GM18873 (cell line): ENCODE data around the gene COX6B1.
"Not testable (repeated sequence)": the region's sequence is repeated elsewhere in the genome, so short reads cannot be mapped to it uniquely, and the experiment has no call there.

ENCODE experiments used
- ATAC-seq: cut with Tn5 transposase; IDR thresholded peaks from one replicate; pipeline ENCODE4 v1.9.1; 2021; ENCODE audit warnings: mild to moderate bottlenecking, moderate library complexity, moderate number of reproducible peaks; ENCODE audit not compliant: unreplicated experiment, low FRiP score

Gene COX6B1

DNA sequence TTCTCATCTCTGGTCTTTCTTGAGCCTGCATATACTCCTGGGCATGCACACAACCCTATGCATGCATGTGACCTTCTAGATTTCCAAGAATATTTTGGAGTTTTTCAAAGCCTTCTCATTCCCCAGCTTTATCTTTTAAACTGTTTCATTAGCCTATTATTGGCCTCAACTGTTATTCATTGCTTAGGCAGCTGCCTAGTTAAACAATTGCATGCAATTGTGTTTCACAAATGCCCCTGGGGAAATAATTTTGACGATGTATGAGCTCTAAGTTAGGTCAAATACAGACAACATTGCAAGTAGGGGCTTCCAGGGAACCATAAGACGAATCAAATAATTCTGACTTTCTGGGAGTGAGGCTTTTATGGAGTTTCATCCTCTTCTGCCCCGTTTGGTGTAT lies 15.9 kb downstream of the COX6B1 start:
- ATAC-seq, result no peak

DNA sequence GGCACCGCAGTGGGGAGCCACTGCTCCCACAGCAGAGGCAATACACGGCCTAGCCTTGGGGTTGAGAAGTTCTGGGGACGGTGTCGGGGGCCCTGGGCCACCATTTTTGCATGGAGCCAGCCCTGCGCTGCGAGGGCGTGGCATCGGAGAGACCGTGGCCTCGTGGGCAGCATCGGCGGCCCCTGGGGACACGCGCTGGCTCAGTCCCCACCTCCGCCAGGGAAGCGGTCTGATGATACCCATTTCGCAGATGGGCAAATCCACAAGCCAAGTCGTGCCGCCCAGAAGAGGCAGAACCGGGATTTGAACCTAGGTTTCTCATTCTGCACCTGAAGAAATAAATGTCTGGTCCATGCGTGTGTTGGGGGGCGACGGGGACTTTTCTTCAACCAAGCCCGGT lies 17.0 kb downstream of the COX6B1 start:
- ATAC-seq, result no peak

DNA sequence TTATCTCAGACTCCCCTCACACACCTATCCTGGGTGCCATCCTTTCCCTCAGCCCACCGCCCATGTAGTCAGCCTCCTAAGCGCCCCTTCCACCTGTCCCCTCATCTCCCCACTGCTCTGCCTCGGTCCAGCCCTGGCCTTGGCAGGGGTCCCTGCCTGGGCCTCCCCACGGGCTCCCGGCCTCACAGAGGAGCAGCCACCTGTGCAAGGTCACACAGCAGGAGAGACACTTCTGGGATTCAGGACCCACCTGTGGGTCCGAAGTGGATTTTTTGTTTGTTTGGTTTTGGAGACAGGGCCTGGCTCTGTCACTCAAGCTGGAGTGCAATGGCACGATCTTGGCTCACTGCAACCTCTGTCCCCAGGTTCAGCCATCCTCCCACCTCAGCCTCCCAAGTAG lies 17.5 kb downstream of the COX6B1 start:
- no peak for ATAC-seq

DNA sequence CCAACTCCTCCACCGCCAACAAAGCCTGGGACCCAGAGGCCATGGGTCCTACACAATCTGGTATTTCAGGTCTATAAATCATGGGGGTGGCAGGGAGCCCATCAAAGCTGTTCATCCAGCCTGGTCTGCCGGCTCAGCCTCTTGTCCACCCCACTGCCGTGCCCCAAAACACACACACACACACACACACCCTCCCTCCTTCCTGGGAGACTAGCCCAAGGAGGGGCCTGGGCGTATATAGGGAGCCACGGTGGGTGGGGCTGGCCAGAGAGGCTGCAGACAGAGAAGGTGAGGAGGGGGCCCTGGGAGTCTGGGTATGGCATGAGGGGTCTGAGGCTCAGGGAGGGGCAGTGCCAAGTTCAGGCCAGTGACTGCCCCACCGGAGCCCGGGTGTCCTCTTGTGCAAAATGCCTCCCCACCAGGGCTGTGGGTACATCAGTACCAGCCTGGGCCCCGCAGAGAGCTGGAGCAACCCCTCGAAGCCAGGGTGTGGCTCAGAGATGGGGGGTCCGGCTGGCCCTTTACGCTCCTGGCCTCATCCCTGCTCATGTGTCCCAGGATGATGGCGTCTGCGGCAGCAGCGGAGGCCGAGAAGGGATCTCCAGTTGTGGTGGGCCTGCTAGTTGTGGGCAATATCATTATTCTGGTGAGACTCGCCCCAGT lies 18.3 kb downstream of the COX6B1 start, which contains the start of gene UPK1A:
Gene UPK1A (plus strand): TSS at position 267 of the 663 bp plus-strand sequence. CDS start 296 bp downstream, at position 563.
- no peak for ATAC-seq

DNA sequence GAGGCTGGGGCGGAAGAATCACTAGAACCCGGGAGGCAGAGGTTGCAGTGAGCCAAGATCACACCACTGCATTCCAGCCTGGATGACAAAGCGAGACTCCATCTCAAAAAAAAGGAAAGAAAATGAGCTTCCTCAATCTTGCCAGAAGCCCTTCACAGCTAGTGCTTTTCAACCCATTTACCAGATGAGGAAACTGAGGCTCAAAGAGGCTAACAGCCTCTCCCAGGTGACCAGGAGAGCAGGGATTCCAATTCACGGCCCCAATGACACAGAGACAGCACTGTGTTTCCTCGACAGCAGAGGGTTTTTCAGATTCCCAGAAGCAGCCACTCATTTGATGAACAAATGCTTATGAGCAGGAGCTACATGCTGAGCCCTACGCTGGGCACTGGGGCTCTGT lies 21.4 kb downstream of the COX6B1 start:
- ATAC-seq, result no peak

DNA sequence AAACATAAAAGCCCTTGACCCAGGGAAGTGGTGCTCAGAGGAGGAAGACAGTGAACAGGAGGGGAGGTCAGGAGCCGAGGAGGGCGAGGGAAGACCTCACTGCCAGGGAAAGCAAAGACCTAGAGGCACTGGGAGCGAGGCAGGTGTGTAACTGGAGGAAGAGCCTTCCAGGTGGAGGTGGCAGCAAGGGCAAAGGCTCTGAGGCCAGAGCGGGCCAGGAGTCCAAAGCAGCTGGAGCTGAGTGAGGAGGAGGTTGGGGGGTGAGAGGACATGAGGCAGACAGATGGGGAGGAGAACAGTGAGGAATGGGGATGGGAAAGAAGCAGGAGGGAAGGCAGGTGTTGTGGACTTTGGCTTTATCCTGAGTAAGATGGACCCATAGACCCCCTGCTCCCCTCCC lies 21.9 kb downstream of the COX6B1 start:
- ATAC-seq, result no peak

DNA sequence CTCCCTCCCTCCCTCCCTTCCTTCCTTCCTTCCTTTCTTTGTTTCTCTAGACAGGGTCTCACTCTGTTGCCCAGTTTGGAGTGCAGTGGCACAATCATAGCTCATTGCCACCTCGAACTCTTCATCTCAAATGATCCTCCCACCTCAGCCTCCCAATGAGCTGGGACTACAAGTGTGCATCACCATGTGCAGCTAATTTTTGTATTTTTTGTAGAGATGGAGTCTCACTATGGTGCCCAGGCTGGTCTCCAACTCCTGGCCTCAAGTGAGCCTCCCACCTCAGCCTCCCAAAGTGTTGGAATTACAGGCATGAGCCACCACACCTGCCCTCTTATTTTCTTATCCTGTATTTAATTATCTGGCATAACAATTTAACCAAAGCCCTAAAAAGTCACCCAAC lies 22.6 kb downstream of the COX6B1 start:
- ATAC-seq, result no peak

DNA sequence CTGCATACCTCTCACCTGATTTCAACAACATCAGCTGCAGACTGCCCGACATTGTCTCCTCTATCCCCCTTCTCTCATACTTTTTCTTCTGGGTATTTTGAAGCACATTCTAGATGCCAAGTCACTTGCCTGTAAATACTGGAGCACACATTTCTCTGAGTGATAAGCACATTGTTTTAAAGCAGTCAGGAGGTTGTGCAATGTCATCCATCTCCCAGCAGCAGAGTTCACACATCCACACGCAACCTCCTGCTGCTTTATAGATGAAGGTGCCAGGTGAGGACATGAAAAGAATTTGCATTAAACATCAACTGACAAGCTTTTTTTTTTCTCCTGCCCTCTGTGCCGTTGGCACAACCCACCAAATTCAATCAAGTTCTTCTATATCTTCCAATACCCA lies 23.7 kb downstream of the COX6B1 start:
- no peak for ATAC-seq

DNA sequence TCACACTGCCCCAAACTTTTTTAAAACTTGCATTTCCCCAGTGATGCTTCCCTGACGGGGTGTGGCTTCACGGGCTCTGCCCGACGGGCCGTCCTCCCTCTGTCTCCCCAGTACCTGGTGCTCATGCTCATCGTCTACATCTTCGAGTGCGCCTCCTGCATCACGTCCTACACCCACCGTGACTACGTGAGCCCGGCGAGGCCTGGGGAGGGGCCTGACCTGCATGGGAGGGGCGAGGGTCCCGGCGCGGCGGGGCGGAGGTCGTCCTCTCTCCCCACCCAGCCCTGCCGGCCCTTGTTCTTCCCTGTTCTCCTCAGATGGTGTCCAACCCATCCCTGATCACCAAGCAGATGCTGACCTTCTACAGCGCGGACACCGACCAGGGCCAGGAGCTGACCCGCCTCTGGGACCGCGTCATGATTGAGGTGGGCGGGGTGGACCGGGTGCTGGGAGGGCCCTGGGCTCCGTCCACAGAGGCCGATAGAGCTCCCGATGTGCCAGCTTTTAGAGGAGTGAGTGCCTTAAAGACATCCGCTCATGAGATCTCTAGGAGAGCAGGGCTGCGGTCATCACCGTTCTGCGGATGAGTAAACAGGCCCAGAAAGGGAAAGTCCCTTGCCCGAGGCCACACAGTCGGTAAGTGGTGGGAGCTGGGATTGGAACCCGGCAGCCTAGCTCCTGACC lies 25.1 kb downstream of the COX6B1 start:
- ATAC-seq, result no peak

DNA sequence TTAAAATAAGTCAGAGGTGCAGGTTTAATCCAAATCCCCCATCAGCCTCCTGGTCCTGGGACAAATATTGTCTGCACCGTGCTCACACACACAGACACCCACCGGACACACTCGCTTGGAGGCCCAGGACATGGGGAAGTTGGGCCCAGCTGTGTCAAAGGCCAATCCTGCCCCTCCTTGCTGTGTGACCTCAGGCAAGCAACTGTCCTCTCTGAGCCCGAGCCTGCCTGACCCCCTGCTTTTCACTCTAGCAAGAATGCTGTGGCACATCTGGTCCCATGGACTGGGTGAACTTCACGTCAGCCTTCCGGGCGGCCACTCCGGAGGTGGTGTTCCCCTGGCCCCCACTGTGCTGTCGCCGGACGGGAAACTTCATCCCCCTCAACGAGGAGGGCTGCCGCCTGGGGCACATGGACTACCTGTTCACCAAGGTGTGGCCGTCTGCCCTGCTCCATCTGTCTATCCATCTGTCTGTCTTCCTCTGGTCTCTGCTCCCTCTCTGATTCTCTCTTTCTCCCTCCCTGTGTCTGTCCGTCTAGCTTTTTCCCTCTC lies 27.5 kb downstream of the COX6B1 start:
- ATAC-seq, result no peak

DNA sequence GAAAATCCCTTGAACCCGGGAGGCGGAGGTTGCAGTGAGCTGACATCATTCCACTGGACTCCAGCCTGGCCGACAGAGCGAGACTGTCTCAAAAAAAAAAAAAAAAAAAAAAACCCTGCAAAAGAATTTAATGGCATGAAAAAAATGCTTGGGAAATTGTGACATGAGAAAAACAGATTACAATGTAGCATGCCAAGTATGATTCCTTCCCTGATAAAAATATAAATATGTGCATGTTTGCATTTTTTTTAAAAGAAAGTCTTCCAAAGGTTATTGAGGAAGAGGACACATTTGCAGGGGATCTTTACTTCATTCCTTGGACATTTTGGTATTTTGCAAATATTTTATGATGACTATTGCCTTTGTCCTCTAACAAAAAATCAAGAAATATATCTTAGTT lies 41.7 kb downstream of the COX6B1 start:
- no peak for ATAC-seq

DNA sequence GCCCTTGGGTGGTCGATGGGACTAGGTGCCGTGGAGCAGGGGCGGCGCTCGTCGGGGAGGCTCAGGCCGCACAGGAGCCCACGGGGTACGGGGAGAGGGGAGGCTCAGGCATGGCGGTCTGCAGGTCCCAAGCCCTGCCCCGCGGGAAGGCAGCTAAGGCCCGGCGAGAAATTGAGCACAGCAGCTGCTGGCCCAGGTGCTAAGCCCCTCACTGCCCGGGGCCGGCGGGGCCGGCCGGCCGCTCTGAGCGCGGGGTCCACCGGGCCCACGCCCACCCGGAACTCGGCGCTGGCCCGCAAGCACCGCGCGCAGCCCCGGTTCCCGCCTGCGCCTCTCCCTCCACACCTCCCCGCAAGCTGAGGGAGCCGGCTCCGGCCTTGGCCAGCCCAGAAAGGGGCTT lies 43.0 kb downstream of the COX6B1 start:
- not testable (repeated sequence) for ATAC-seq

DNA sequence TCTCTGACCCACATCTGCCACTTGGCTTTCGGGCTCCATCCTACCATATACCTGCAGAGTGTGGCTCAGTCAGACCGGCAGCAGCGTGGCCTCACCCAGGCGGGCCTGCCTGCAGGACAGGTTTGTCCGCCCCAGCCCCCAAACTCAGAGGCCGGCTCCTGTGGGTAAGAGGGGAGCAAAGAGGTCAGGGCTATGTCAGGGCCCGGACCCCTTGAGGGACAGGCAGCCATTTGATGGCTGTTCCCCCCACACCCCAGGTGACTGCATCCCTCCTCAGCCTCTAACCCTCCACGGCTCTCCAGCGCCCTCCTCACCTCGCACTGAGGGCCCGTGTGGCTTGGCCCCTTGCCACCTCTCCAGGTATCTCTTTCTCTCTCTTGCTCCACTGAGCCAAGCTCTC lies 43.9 kb downstream of the COX6B1 start:
- ATAC-seq, result no peak

DNA sequence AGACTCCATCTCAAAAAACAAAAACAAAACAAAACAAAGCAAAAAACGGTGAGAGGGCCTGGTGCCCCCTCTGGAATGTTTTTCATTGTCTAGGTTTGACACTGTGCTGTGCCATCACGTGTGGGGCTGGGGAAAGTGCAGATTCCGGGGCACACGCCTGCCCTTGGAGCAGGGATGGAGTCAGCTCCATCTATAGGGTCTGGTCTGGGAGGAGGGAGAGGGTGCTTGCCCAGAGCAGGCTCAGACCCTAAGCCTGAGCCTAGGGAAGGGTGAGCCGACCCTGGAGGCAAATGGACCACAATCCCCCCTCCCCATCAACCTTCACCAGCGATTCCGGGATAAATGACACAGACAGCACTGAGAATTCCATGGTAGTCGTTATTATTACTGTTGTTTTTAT lies 45.3 kb downstream of the COX6B1 start:
- no peak for ATAC-seq

DNA sequence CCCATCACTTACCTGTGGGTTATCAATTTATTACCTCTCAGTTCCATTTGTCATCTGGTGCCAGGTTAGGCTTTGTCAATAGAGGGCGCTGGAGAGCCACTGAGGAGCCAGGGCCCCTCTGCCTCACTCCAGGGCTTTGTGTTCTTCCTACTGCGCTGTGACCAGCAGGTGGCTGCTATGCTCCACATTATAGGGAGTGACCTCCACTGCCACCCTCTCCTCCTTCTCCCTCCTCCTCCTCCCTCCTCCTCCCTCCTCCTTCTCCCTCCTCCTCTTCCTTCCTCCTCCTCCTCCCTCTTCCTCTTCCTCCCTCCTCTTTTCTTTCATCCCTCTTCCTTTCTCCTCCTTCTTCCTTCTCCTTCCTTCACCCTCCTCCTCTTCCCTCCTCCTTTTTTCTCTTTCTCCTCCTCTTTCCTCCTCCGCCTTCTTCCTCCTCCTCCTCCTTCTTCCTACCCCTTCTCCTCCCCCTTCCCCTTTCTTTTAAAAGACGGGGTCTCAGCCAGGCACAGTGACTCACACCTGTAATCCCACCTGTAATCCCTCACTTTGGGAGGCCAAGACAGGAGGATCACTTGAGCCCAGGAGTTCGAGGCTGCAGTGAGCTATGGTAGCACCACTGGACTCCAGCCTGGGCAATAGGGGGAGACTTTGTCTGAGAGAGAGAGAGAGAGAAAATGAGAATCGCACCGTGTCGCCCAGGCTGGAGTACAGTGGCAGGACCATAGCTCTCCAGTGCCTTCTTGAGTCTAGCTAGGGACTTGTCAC lies 45.9 kb downstream of the COX6B1 start:
- ATAC-seq, result no peak

DNA sequence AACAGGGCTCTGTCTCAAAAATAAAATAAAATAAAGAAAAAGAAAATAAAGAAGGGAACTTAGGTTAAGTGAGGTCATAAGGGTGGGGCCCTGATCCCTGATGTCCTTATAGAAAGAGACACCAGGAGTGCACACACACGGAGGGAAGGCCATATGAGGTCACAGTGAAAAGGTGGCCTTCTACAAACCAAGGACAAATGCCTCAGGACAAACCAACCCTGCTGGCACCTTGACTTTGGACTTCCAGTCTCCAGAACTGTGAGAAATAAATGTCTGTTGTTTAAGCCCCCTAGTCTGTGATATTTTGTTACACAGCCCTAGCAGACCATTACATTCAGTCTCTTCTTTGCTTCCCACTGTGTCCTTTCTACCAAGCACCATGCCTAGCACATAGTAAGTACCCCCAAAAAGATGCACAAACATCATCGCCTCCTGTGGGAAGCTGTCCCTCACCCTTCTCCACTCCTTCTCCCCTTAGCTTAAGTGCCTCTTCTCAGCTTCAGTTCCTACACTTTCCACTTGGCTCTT lies 47.8 kb downstream of the COX6B1 start:
- ATAC-seq, result no peak

DNA sequence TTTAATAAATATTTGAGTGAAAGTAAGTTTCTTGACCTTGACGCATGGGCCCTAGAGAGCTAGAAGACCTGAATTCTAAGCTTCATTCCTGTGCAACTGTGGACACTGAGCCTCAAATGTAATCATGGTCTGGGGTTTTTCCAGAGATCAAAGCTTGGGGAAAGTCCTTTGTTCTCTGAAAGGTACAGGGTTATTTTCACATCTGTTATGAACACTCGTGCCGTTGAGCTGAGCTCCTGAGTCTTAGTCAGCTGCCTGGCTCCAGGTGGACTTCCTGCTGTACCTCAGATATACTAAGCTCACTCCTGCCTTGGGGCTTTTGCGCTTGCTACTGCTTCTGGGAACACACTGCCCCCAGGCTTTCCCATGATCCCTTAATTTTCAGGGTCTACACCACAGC lies 48.7 kb downstream of the COX6B1 start:
- no peak for ATAC-seq

DNA sequence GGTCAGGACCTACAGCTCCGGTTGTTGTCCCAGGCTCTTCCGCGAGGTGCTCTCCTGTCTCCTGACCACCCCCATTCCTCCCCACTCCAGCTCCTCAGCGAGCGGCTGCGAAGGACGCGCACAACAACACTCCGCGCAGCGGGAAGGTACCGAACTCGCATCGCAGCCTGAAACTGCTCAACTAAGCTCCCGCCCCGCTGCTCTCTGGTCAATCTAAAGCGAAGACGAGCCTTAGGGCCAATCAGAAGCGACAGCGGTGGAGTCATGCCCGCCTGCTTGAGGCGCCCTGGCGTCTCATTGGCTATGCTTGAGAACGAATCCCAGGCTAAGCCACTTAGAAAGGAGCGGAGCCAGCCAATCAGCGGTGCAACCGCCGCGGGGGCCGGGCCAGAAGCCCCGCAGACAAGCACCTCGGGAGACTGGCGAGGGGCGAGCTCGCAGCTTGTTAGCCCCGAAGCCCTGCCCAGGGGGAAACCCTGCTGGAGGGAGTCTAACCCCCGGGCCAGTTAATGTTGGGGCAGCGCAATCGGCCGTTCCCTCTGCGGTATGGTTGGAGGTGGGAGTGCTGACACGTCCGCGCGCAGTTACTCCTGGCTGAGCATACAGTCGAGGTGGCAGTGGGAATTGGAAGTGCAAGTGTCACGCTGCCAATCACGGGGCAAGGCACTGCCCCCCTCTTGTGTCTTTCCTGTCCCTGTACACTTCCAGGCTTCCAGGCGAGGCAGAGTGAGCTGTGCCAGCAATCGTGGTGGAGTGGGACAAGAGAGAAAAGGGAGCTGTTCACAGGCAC lies 54.3 kb downstream of the COX6B1 start:
- peak; percentile 89 for ATAC-seq

DNA sequence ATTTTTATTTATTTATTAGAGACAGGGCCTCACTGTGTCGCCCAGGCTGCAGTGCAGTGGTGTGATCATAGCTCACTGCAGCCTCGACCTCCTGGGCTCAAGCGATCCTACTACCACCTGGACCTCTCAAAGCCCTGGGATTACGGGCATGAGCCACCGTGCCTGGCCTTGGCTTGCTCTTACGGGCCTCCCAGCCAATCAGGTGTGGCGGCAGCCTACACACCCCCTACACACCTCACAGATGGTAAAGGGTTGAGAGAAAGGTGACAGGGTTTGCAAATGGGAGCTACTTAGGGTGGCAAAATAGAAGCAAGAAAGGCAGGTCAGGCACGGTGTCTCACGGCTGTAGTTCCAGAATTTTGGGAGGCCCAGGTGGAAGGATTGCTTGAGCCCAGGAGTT lies 55.2 kb downstream of the COX6B1 start:
- ATAC-seq, result no peak

DNA sequence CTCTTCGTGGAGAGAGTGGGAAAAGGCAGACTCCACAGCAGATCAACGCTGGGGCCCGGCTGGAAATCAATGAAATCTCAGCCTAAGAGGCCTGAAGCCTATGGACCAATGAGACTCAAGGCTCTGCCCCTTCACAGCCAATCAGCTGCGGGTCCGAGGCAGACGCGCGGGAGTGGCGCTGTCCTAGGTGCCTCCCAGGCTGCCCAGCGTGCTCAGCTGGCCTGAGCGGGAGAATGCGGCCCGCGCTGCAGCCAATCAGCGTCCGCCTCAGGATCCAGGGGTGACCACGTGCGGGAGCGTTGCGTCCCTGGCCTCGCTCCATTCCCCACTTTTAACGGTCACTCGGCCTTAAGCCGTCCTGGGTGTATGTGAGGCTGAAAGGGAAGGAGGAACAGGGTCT lies 56.1 kb downstream of the COX6B1 start, which contains the start of gene ZBTB32:
Gene ZBTB32 (plus strand): TSS at position 341 of the 400 bp plus-strand sequence. CDS start 10,069 bp downstream, outside the sequence.
- ATAC-seq, result no peak
